ENCODE measurements around the gene EPHA2. TPM values are rescaled to one million over a fixed set of nuclear protein-coding genes. Genes with fewer than 3 reads are reported as not detected.

EPHA2 gene
- total RNA-seq, 1 donor from 2014 or later = 44.8 TPM

DNA sequence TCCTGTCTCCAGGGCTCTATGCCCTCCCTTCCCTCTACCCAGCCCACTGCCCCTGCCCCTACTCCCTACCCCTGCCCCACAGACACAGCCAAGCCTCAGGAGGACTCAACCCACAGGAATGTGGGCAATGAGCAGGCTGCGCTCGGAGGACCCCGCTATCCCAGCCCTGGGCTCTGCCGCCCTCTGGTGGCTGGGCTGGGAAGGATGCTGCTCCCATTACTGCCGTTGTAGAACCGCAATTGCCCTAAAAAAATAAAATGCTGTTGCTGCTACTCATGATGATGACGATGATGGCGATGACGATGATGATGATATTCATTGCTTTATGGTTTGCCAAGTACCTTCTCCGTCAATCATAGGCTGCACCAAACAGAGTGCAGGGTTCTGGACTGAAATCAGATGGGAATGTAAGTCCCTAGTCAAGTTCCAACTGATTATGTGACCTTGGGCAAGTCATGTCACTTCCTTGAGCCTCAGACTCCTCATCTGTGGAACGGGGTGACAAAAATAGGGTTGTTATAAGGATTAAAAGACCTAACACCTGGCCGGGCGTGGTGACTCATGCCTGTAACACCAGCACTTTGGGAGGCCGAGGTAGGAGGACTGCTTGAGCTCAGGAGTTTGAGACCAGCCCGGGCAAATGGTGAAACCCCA, 32.0 kb upstream of the EPHA2 start:
- peak; percentile 86 for ATAC-seq
- intact Hi-C loops (cut with DNase I) = loop anchor here (2.0 kb wide), 1 partner anchor 107 kb away; no protein-coding TSS in a partner anchor
- Histone ChIP-seq H3K27me3 (no peaks in the 10 kb centered on the region), H3K4me1 (peaks cover 10% of the 10 kb centered on the region), H3K9me3 (no peaks in the 10 kb centered on the region), H3K36me3 (no peaks in the 10 kb centered on the region), H3K27ac (no peak overlapping the region), H3K4me3 (no peak overlapping the region)
- TF ChIP-seq CTCF (IDR thresholded peaks at IDR 0.05) = peak; percentile 93
- peak; percentile 87 for DNase-seq

DNA sequence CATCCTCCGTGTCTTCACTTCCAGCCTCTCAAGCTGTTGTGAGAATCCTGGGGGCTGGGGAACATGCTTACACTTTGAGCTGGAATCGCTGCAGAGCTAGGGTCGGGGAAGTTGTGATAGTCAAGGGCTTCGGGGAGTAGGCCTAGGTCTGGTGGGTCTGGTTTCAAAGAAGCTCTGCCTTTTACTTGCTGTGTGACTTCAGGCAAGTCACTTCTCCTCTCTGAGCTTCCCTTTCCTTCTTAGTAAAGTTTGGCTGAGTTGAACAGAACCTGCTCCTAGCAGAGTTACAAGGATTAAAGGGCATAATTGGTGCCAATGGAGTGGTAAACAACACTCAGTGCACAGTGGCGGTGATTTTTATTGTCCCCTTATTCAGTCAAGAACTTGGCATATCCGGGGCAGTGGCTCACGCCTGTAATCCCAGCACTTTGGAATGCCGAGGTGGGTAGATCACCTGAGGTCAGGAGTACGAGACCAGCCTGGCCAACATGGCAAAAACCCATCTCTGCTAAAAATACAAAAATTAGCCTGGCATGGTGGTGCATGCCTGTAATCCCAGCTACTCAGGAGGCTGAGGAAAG, 30.9 kb upstream of the EPHA2 start:
- H3K9me3 ChIP-seq = no peaks in the 10 kb centered on the region
- DNase-seq (no peak), ATAC-seq (no peak)
- TF ChIP-seq CTCF (IDR thresholded peaks at IDR 0.05) = no peak
- no peak overlapping the region for H3K27ac ChIP-seq
- peaks cover 21% of the 10 kb centered on the region for H3K4me1 ChIP-seq
- no peak overlapping the region for H3K4me3 ChIP-seq
- no peaks in the 10 kb centered on the region for H3K27me3 ChIP-seq
- intact Hi-C loops (cut with DNase I) = no loop called here
- H3K36me3 ChIP-seq = no peaks in the 10 kb centered on the region

DNA sequence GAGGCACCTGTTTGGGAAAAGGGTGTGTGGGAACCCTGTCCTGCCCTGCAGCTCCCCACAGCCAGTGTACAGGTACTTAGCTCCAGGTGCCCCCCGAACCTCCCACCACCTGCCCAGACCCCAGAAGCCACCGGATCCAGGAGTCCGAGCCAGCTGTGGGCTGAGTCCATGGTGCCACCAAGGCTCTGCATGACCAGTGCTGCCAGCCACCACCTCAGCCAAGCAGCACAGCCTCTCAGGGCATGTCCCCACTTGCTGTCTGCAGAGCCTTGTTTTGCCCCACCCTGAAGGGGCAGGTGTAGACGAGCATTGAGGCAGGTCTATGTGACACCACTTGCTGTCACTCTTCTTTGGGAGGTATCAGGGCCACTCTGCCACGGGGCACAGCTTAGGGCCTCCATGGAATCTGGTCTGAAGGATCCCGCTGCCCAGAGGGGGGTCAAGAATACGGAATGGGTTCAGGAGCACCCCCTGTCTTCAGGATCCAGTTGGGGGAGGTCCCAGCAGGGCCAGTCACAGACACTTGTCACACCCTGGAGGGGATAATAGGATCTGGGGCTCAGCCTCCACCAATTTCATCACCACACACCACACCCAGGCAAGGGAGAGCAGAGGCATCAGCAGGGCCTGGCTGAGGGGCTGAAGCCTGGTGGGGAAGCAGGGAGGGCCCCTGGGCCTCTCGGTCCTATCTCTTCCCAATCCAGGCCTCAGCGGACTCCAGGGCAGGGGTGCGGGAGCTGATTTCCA, 28.9 kb upstream of the EPHA2 start:
- H3K9me3 ChIP-seq = no peaks in the 10 kb centered on the region
- TF ChIP-seq CTCF (IDR thresholded peaks at IDR 0.05) = no peak
- H3K27me3 ChIP-seq = no peaks in the 10 kb centered on the region
- intact Hi-C loops (cut with DNase I) = no loop called here
- no peak overlapping the region for H3K27ac ChIP-seq
- DNase-seq (peak; percentile 60), ATAC-seq (no peak)
- H3K4me3 ChIP-seq = no peak overlapping the region
- H3K4me1 ChIP-seq = peaks cover 35% of the 10 kb centered on the region
- H3K36me3 ChIP-seq = no peaks in the 10 kb centered on the region

- Histone ChIP-seq H3K27ac (no peak overlapping the region), H3K4me3 (no peak overlapping the region), H3K4me1 (peaks cover 42% of the 10 kb centered on the region), H3K27me3 (no peaks in the 10 kb centered on the region), H3K36me3 (no peaks in the 10 kb centered on the region), H3K9me3 (no peaks in the 10 kb centered on the region)
- DNase-seq (peak; percentile 65), ATAC-seq (no peak)
- no peak for TF ChIP-seq CTCF (IDR thresholded peaks at IDR 0.05)
- intact Hi-C loops (cut with DNase I) = no loop called here
These were observed 28.1 kb upstream of the EPHA2 start for GRCh38 chr1:16183765-16184556.

GRCh38 chr1:16183179-16183578, 27.3 kb upstream of the EPHA2 start:
- no peak for TF ChIP-seq CTCF (IDR thresholded peaks at IDR 0.05)
- no peak overlapping the region for H3K27ac ChIP-seq
- H3K4me3 ChIP-seq = no peak overlapping the region
- no peaks in the 10 kb centered on the region for H3K36me3 ChIP-seq
- H3K27me3 ChIP-seq = no peaks in the 10 kb centered on the region
- DNase-seq = peak; percentile 90
- peaks cover 42% of the 10 kb centered on the region for H3K4me1 ChIP-seq
- peak; percentile 75 for ATAC-seq
- intact Hi-C loops (cut with DNase I) = no loop called here
- H3K9me3 ChIP-seq = no peaks in the 10 kb centered on the region
